ENCODE data around the gene AP1B1.

DNA sequence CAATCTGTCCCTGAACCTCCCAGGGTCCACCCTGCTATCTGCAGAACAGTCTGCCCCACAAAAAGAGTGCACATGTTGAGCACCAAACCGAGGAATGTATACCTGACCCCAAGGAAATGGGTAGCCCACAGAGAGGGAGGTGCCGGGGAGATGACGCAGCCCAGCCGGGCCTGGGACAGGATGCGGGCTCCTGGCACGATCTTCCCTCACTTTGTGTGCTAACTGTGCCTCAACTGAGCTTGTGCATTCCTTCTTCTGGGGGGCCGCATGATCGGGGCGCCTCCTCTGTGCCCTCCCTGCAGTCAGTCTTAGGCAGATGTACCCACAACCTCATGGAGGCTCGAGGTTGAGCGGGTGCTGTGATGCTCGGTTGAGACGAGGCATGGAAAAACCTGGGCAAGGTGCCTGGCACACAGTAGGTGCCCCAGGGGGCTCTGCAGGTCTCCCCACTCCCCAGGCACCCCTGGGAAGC is 79.5 kb downstream of the AP1B1 start:
- no peak for TF ChIP-seq CTCF (conservative IDR thresholded peaks at IDR 0.05 in 1 of 2, IDR thresholded peaks at IDR 0.05 in 1 of 2; ENCODE audit: low read depth in 1 of 2, low read length in 2 of 2)
- TF ChIP-seq EZH2 (IDR thresholded peaks at IDR 0.05; ENCODE audit: low read length, missing control alignments): no peak
